Stimulated activated CD4-positive, alpha-beta T cell treated with anti-CD3 and anti-CD28 coated beads, Interleukin-1b, Interleukin-23, amount 100 ng/mL, for 1 hour (primary cell): ENCODE measurements around the gene TRPV6.

Source experiments
- DNase-seq, 2 donors: peaks; one replicate each; pipeline ENCODE4 v3.0.0-alpha.2; 2020; ENCODE audit warnings: low read depth in 2 of 2

Gene TRPV6

DNA sequence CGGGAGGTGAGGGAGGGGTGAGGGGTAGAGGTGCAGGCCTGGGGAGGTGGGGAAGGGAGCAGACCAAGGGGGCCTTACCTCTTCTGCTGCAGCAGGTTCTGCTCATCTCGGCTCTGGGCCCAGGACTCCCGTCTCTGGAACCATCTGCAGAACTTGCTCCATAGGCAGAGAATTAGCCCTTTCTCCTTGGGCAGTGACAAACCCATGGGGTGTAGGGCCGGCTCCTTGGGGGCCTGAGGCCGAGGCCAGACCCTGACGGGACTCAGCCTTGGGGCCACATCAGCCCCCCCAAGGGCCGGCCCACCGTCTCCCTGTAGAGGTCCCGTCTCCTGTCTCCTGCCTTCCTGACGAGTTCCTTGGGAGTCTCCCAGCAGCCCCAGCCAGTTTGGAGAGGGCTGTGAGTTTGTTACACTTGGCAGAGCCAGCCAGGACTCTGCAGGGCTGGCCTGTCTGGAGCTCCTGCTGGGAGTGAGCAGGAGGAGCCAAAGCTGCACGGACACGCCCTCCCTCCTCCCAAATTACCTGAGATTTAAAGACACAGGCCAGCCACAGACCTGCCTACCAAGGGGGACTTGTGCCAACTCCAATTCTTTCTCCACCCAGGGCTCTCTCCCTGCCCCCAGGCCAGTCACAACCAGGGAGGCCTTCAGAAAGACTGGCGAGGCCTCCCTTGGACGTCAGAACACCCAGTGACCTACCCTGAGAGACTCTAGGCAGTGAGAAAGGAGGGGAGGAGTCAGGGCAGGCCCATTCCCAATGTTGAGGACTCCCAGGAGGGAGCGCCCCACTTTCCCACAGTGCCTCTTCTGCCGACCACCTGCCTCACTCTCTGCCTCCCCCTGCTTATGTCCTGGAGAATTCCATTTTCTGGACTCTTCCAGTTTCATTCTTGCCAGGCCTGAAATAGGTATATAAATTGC lies at the start of gene TRPV6:
Gene TRPV6 (minus strand): TSS at position 435 of the 920 bp plus-strand sequence.
- DNase-seq = no peak

DNA sequence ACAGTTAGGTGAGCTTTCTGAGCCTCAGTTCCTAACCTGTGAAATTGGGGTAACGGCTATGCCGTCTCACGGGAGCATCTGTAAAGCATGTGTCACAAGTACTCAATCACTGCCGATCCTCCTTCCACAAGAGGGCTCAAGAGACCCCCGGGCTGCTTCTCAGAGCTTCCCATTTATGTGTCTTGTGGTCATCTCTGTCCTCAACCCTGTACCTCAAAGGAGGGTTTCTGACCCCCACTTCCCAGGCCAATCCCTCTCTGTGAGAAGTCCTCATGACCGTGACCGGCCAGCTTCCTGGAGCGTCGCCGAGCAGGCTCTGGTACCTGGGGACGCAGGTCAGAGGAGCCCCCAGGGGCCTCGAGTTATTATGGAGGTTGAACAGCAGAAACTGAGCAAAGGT lies 48.5 kb upstream of the TRPV6 start:
- no peak for DNase-seq

DNA sequence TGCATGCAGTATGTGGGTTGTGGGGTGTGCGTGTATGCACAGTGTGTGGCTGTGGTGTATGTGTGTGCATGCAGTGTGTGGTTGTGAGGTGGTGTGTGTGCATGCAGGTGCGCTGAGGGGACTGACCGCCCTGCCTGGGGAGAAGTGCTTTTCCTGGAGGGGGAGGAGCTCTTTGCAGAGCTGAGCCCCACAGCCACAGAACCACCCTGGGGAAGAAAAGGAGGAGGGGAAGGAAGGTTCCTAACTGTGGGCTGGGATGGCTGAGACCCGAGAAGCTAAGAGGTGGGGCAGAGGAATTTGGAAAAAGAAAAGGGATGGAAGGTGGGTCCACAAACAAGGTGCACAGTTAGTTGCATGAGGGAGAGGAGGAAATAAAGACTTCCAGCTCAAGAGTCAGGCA lies 48.1 kb upstream of the TRPV6 start, which contains the start of gene TRPV5:
Gene TRPV5 (minus strand): TSS at position 123 of the 400 bp plus-strand sequence. CDS start 287 bp downstream, outside the sequence.
- DNase-seq = no peak

DNA sequence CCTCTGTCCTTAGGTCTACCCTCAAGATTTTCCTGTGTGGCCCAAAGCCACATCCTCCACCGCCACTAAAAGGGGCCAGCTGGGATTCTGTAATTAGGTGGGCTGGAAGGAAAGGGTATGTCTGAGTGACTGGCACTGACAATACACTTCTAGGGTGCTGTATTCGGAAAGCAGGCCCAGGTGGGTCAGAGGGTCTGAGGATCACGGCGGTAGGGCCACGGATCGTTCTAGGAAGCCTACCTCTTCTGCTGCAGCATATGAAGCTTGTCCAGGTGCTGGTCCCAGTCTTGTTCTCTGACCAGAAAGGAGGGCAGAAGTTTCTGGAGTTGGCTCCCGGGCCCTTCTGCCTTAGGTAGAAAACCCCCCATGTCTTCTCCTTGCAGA lies 47.5 kb upstream of the TRPV6 start:
- DNase-seq = no peak

DNA sequence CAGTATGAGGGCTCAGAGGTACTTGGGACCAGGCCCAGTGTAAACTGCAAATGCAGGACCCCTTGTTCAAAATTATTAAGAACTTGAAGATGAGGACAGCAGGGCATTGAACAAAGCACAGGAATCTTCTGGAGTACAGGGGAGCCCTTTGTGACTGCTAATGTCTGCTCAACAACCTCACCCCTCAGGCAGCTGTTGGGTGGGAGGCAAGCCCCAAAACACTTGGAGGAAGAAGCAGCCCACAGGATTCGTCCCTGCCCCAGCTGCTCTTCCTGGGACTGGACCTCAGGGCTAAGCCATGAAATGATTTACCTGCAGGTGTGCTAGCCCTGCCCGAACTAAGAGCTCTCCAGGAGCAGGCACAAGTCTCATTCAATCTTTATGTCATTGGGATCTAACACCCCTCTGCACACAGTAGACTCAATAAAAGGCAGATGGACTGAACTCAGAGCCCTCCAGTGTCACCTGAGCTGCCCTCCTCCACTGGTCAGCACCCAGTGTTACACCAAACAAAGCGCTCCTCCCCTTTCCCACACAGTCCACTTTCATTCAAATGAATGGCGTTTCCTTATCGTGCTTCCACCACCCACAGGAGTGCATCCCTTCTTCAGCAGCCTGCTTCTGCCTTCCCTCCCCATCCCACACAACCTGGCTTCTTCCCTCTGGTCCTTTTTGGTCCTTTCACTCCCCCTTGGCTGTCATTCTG lies 47.0 kb upstream of the TRPV6 start:
- no peak for DNase-seq

DNA sequence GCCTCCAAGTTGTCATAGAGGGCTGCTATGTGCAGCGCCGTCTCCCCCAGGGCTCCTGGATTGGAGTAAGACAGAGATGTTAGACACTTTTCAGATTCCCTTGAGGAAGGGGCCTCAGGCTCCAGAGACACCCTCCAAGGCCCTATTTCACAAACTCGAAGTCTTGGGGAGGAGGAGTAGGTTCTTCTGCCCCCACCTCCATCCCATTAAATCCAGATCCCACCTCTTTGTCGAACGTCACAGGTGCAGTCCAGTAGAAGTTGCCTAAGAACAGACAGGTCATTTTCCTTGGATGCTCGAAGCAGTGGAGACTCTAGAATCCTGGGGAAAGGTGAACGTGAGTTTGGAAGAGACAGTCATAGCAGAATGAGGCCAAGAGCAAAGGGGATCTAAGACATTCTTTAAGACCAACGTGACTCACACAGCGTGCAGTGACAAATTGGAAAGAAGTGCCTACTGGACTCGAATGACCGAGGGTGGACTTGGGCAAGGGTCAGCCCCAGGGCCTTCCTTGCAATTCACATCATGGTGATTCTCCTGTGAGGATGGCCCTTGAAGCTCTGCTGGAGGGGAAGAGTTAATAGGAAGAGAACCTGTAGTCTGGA lies 44.7 kb upstream of the TRPV6 start:
- no peak for DNase-seq

DNA sequence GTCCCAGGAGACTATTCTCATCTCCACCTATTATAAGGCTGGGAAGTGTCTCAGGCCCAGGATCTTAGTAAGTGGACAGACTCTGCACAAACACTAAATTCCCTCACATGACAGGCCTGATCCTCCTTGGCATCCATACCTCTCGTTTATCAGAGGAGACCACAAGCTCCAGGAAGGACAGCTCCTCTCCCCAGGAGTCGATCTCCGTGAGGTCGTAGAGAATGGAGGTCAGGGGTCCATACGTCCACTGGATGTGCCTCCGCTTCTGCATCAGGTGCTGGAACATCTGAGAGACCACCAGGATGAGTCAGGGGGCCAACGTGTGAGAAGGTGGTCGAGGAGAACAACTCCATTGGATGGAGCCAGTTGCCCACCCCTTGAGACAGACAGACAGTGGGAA lies 42.4 kb upstream of the TRPV6 start:
- DNase-seq = no peak

DNA sequence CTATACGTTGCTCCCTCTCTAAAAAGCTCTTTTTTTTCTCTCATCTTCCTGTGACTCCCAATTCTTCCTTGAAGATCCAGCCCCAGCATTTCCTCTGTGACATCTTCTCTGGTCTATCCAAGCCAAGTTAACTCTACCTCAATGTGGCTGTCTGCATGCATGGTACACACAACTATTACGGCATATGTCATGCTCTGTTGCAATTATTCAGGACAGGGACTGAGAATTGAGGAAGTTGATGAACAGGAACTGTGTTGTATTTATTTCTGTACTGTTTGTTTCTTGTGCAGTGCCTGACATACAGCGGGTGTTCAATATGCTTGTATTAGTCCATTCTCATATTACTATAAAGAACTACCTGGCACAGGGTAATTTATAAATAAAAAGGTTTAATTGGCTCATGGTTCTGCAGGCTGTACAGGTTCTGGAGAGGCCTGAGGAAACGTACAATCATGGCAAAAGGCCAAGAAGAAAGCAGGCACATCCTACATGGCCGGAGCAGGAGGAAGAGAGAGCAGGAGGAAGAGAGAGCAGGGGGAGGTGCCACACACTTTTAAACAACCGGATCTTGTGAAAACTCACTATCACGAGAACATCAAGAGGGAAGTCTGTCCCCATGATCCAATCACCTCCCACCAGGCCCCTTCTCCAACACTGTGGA lies 41.7 kb upstream of the TRPV6 start:
- DNase-seq = no peak

DNA sequence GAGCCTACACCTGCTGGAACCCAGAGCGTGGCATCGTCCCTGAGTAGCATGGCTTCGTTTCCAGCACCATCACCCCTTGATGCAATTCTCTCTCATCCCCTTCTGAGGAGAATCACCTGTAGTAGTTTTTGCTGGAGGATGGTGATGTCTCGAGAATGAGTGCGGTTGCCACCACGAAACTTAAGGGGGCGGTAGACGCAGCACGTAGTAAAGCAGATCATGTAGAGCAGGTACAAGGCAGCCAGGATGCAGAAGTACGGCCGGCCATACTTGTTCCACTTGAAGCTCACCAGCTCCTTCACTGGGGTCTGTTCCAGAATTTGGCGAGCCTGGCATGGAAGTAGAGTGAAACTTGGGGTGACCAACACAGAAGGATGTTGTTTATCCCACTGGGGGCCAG lies 39.9 kb upstream of the TRPV6 start:
- DNase-seq = no peak

DNA sequence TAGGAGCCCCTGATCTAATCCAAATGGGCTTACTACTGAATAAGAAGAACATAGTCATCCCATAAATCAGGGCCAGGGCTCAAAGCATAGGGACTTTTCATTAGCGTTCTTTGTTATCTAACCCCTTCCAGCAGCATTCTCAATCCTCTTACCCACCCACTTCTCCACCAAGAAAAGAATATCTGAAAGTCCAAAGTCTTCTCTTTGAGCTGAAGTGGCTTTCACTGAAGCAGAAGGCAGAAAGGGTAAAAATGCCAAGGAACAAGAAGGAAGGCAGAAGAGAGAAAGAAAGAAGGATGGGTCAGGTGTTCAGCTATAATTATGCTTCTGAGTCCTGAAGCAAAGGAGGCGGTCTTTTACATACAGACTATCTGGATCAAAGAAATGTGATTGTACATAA lies 37.8 kb upstream of the TRPV6 start:
- DNase-seq = no peak

DNA sequence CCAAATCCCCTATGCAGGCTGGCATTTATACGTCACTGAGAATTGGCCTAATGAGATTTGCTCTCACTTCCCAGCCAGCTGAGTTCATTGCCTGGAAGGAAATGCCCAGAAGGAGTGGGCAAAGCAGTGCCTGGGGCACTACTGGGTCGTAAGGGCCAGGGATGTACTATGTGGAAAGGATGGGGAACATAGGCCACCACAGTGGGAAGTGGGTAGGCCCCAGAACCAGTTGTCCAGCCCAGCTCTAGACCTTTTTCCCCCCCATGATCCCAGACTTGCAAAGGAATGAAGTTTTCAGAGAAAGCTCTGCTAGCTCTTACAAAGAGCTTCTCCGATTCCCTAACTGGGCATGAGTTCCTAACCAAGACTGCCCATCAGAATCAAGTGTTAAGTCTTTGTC lies 34.1 kb upstream of the TRPV6 start:
- no peak for DNase-seq

DNA sequence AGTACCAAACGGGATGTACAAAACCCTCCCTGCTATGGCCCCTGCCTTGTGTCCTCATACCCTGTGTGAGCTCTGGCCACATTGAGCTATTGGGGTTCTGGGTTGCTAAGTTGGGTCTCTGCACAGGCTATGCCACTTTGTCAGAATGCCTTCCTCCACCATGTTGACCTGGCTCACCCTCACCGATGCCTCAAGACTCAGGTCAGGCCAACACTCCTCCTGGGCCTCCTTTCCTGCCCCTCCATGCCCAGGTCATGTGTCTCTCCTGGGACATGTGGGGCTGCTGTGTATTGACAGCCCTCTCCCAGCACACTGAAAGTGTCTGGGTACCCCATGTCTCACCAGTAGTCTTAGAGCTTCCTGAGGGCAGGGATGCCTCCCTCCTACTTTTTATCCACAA lies 33.4 kb upstream of the TRPV6 start:
- DNase-seq = no peak

DNA sequence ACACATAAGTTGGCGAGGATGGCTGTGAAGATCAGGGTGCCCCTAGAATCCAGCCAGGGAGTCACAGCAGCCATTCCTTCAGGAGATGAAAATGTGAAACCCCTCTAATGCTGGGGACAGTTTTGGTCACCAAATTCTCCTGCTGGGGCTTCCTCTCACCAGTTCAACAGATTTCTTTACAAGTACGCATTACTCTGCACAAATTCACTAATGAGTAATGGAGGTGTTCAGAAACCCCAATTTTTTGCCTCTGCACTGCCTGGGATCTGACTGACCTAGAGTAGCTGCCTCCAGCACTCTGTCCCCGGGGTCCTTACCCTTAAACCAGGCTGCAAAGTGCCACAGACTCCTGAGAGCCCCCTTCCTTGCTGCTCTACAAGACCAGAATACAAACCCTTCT lies 31.9 kb upstream of the TRPV6 start:
- DNase-seq = no peak

DNA sequence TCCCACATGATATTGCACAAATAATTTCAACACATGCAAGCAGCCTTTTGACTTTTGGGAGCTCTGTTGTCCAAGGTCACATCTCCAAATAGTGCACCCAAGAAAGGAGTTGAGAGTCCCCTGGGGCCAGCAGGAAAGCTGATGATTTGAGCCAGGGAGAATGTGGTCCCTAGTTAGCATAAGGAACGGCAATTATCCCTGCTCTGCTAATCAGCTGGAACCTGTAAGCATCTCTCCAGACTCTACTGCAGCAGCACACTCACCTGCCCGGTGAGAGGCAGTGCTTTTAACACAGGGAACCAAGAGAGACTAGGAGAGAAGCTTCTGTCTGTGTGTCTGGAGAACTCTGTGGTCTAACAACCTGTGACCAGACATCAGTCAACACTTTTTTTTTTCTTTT lies 31.0 kb upstream of the TRPV6 start:
- DNase-seq = no peak

DNA sequence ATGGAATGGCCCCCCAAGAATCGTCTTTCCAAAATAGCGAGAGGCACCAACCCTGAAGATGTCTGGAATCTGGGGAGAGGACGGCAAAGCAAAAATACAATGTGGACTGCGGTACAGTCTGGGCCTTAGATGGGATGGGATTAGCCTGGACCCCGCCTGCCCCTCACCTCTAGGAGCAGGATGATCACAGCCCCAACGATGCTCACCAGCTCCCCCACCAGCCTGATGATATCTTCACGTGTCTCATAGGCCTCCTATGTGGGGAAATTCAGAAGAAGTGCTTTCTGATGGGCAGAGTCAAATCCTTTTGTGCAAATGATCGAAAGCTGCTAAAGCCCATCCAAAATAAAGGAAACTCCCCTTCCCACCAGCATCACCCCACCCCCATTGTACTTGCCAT lies 29.8 kb upstream of the TRPV6 start:
- DNase-seq = no peak

DNA sequence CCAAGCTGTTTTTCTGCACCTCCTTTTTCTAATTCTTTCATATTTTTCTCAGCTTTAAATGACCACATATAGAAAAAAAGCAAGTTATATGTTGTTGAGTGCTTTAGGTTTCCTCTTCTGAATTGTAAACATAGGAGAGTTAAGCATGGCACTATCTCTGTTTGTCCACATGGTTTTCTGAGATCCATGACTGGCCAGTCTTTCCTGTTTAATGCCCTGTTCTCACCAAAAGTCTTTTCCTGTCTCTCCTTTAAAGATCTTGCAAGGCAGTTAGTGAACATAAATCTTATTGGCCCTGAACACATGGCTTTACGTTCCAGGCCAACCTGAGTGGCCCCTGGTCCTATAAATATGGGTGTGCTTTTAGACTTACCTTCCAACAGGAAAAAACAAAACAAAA lies 28.6 kb upstream of the TRPV6 start:
- DNase-seq = no peak

DNA sequence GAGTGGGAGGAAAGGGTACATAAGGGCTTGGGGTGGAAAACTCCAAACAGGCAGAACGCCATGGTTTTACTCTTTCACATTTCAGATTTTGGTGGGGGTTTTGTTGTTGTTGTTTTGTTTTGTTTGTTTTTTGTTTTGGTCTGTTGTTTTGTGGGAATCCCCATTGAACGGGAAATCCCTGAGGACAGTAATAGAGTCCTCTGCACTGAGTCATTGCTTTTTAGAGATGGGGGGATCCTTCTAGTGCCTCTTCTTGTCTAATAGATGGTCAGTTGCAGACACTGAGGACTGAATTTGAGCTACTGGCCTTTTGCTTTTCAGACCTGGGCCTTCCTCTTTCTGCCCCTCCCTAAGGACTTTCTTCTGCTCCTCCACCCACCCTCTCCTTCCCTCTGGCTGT lies 28.0 kb upstream of the TRPV6 start:
- DNase-seq = no peak

DNA sequence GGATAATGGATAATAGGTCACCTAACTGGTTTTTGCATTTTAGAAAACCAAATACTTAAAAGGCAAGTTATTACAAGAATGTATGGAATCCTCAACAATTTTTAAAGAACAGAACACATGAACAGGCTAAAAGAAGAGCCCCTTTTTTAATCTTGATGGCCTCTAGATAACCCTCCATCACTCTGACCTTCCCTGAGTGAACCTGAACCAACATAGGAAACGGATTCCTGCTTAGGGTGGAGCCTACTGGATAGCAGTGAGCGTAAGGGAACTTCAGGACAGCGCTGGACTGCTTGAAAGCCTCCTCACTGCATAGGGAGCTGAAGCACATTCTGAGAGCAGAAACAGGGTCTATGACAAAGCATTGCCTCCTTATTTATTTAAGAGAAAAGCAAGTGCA lies 27.5 kb upstream of the TRPV6 start:
- no peak for DNase-seq

DNA sequence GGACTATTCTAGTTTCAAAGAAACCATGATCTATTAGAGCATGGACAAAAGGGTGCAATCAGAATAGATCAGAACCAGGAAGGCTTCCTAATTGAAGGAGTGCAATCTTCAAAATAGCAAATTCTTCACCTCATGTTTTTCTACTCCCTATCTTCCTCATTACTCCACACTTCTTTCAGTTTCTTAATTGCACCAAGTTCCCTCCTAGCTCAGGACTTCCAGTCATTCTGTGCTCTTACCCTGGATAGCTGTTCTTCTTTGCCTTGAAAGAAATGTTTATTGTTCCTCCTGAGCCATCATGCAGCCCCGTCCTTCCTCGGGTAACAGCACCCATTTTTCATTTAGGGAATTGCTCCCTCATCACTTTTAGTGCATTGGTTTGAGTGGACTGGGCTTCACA lies 24.9 kb upstream of the TRPV6 start:
- no peak for DNase-seq

DNA sequence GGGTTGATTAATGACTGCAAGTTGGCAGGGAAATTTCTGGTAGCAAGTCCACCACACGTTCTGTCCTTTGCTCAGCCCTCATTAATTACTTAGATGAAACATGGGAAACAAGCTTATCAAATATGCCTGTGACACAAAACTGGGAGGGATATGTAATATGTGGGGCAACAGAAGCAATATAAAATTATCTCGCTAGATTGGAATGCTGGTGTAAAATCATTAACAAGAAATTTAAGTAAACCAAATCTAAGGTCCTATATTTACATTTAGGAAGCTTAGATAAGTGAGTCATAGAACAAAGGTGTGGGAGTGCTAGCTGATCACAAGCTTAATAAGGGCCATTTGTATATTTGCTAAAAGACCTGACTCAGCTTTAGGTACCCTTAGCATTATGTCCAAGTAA lies 24.5 kb upstream of the TRPV6 start:
- DNase-seq = no peak

DNA sequence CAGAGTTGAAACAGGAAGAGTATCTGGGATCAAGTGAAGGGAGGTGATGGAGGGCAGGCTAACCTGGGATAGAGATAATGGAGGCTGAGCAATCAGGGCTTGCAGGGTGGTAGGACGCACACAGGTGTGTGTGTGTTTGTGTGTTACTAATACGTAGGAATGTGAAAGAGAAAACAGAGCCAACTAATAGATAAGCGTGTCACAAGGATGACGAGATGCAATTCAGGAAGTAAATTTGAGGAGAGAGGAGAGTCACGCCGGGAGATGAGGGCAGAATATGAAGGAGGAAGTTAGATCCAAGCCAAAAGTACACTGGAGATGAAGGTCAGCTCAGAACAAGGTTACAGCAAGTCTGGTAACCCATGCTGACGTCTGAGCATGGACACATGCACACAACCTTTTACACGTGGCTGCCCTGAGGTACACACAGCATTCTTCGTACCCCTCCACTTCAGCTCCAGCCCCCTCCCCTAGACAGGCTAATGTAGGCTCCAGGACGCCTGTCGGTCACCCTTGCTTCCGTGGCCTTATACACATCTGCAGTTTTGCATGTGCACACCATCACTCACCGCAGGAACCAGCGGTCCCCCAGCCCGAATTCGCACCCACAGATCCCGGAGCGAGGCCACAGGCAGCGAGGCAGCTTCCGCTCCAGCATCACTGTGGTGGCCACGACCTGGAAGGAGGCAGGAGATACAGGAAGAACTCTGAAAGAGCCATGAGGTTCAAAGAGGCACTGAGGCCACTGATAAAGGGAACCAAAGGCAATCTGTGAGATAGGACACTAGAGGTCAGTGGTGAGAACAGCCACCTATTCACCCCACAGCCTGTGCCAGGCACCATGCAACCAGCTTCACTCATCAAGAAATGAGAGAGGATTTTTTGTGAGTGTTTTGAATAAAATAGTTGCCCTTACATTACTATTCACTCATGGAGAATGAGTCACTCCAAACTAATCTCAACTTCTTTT lies 23.7 kb upstream of the TRPV6 start:
- DNase-seq = no peak
